Astrocyte of the cerebellum (primary cell): Measurements from ENCODE around the gene MAPT.
A peak's percentile ranks its signal among the peaks of the same experiment; 100 is the strongest.

ENCODE experiments used
- DNase-seq: peaks from one replicate; pipeline ENCODE4 v3.0.0-alpha.2; 2011; ENCODE audit warnings: low read depth
- H3K4me3 ChIP-seq: 2 replicates; pipeline ENCODE4 v1.5.1; 2011; ENCODE audit warnings: mild to moderate bottlenecking, low read depth, low read length, moderate library complexity
- CTCF ChIP-seq: IDR thresholded peaks from 2 replicates; pipeline ENCODE4 v1.5.1; 2012; ENCODE audit warnings: low read length, low read depth, moderate library complexity, mild to moderate bottlenecking; ENCODE audit errors: missing control alignments
- in situ Hi-C: cut with HindIII; loops from 2 replicates; pipeline ENCODE4 v1.10.0; 2017; ENCODE audit warnings: low sequenced_read_pairs

The MAPT gene

GRCh38 chr17:45894022-45894784 lies at the start of gene MAPT:
Gene MAPT (plus strand): TSS chr17:45894554. CDS start chr17:45962338, 67,784 bp downstream.
- peak; percentile 61 for DNase-seq
- H3K4me3 ChIP-seq: peak within 1 kb of the TSS; percentile 55
- in situ Hi-C loops: no loop called here
- peak; percentile 79 for TF ChIP-seq CTCF

GRCh38 chr17:45844695-45845375 lies 49.5 kb upstream of the MAPT start, which contains the start of gene SPPL2C:
Gene SPPL2C (plus strand): TSS chr17:45844881. CDS start chr17:45844907, 26 bp downstream.
- in situ Hi-C loops: no loop called here
- DNase-seq: no peak
- no peak within 1 kb of the TSS for H3K4me3 ChIP-seq
- TF ChIP-seq CTCF: no peak

- in situ Hi-C loops: no loop called here
- no peak for TF ChIP-seq CTCF
- no peak overlapping the region for H3K4me3 ChIP-seq
- no peak for DNase-seq
These were observed 48.8 kb upstream of the MAPT start for GRCh38 chr17:45845376-45846185.

GRCh38 chr17:45846223-45846622 lies 48.1 kb upstream of the MAPT start:
- no peak for TF ChIP-seq CTCF
- no peak overlapping the region for H3K4me3 ChIP-seq
- DNase-seq: no peak
- in situ Hi-C loops: no loop called here

GRCh38 chr17:45846646-45847045 lies 47.7 kb upstream of the MAPT start:
- no peak overlapping the region for H3K4me3 ChIP-seq
- no peak for DNase-seq
- in situ Hi-C loops: no loop called here
- no peak for TF ChIP-seq CTCF

- DNase-seq: no peak
- TF ChIP-seq CTCF: no peak
- no peak overlapping the region for H3K4me3 ChIP-seq
- in situ Hi-C loops: no loop called here
These were observed 47.3 kb upstream of the MAPT start for GRCh38 chr17:45847101-45847500.
